ENCODE measurements around the gene MEIKIN. TPM values are rescaled to one million over a fixed set of nuclear protein-coding genes. Genes with fewer than 3 reads are reported as not detected.

MEIKIN gene
- total RNA-seq, 3 donors from 2014 or later (not counting 1 experiment from before 2014, with no cell fraction given): 1.1 TPM; not detected in 2

DNA sequence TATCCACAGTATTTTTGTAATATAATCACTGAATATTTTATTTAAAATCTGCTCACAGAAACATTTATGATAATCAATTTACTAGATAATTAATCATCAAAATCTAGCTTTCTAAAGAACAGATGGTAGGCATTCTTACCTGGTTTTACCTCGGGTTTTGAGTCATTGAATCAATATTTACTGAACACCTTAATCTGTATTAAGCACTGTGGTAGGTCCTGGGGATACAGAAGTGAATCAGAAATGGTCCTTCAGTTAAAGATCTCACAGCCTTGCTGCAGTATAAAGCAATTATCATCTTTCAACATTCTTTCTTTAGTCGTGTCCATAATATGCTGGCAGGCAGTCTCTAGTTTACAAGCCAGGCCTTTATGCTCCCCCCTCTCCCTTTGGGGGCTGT, 2.0 kb upstream of the MEIKIN start:
- Mint-ChIP-seq H3K4me1 (no peaks in the 10 kb centered on the region), H3K36me3 (no peaks in the 10 kb centered on the region), H3K27me3 (ENCODE audit: low read depth in 2 of 2) (peaks cover 0 to 4% of the 10 kb centered on the region in 2 donors), H3K9me3 (no peaks in the 10 kb centered on the region), H3K27ac (no peak overlapping the region), H3K4me3 (no peak overlapping the region)
- Histone ChIP-seq H3K9me3 (ENCODE audit: control insufficient read depth, insufficient read depth, low read length) (no peaks in the 10 kb centered on the region), H3K27ac (ENCODE audit: low read length) (no peak overlapping the region), H3K4me3 (ENCODE audit: low read length) (no peak overlapping the region), H3K27me3 (ENCODE audit: control insufficient read depth, insufficient read depth, low read length) (no peaks in the 10 kb centered on the region), H3K36me3 (ENCODE audit: control insufficient read depth, insufficient read depth, low read length) (no peaks in the 10 kb centered on the region), H3K4me1 (ENCODE audit: control insufficient read depth, insufficient read depth, low read length) (no peaks in the 10 kb centered on the region)
- intact Hi-C loops (cut with micrococcal nuclease): no loop called here
- ATAC-seq (no peak), DNase-seq (no peak)
- WGBS (ENCODE audit: insufficient coverage): 40% methylated on average over 1 of the region's 2 CpGs
- TF ChIP-seq, protein P1, sequence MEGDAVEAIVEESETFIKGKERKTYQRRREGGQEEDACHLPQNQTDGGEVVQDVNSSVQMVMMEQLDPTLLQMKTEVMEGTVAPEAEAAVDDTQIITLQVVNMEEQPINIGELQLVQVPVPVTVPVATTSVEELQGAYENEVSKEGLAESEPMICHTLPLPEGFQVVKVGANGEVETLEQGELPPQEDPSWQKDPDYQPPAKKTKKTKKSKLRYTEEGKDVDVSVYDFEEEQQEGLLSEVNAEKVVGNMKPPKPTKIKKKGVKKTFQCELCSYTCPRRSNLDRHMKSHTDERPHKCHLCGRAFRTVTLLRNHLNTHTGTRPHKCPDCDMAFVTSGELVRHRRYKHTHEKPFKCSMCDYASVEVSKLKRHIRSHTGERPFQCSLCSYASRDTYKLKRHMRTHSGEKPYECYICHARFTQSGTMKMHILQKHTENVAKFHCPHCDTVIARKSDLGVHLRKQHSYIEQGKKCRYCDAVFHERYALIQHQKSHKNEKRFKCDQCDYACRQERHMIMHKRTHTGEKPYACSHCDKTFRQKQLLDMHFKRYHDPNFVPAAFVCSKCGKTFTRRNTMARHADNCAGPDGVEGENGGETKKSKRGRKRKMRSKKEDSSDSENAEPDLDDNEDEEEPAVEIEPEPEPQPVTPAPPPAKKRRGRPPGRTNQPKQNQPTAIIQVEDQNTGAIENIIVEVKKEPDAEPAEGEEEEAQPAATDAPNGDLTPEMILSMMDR (IDR thresholded peaks at IDR 0.05): no peak

DNA sequence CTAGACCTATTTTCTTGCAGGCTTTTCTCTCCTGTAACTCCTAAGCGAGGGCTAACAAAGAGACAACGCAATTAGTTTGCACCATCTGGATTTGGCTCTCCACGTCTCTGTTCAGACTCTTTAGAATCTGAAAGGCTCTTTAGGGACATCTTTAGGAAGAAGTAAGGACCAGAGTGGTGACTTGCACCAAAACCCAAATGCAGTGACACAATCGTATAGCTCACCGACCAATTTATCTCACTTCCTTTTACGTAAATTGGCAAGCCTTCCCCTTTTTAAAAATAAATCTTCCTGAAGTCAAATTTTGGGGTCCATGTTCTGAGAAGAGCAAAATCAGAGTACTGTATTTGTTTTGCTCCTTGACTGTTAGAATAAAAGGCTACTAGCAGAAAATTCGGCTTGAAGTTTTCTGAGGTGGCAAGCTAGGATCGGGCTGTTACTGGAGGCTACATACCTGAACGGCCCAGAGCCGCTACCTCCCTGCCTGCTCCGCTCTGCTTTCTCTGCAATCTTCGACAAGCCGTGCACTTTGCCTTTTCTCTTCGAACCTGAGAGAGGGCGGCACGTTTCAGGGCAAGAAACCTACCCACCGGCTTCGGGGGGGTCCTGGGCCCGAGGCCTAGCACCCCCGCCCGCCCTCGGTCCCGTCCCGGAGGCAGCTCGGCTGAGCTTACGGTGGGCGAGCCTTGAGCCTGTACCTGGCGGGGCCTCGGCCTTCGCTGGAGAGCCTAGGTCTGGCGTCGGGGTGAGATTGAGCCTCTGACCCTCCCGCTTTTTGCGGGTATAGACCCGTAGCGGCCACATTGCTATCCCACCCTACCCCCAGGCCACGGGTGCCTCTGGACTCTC, 537 bp downstream of the MEIKIN start:
- intact Hi-C loops (cut with micrococcal nuclease): no loop called here
- Histone ChIP-seq H3K27ac (ENCODE audit: low read length) (no peak overlapping the region), H3K36me3 (ENCODE audit: control insufficient read depth, insufficient read depth, low read length) (no peaks in the 10 kb centered on the region), H3K4me3 (ENCODE audit: low read length) (no peak overlapping the region), H3K9me3 (ENCODE audit: control insufficient read depth, insufficient read depth, low read length) (no peaks in the 10 kb centered on the region), H3K27me3 (ENCODE audit: control insufficient read depth, insufficient read depth, low read length) (no peaks in the 10 kb centered on the region), H3K4me1 (ENCODE audit: control insufficient read depth, insufficient read depth, low read length) (no peaks in the 10 kb centered on the region)
- ATAC-seq (no peak), DNase-seq (no peak)
- Mint-ChIP-seq H3K9me3 (no peaks in the 10 kb centered on the region), H3K27me3 (ENCODE audit: low read depth in 2 of 2) (peaks cover 11% of the 10 kb centered on the region in 2 donors), H3K27ac (no peak overlapping the region), H3K36me3 (no peaks in the 10 kb centered on the region), H3K4me1 (no peaks in the 10 kb centered on the region), H3K4me3 (no peak overlapping the region)
- WGBS (ENCODE audit: insufficient coverage): 89% methylated on average over 37 of the region's 37 CpGs
- TF ChIP-seq, protein P1 (IDR thresholded peaks at IDR 0.05): no peak

DNA sequence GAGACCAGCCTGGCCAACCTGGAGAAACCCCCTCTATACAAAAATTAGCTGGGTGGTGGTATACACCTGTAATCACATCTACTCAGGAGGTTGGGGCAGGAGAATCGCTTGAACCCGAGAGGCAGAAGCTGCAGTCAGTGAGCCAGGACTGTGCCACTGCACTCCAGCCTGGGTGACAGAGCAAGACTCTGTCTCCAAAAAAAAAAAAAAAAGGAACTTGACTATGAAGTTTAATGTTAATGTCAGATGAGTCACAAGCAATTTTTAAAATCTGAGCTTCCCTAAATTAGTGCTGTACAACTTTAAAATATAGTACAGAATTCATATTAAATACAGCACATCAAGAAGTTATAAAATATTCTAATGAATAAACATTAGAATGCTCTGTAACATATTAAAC, 1.5 kb downstream of the MEIKIN start:
- peaks cover 11% of the 10 kb centered on the region in 2 donors for H3K27me3 Mint-ChIP-seq (ENCODE audit: low read depth in 2 of 2)
- 94% methylated on average over 2 of the region's 2 CpGs for WGBS (ENCODE audit: insufficient coverage)
- H3K4me1 ChIP-seq (ENCODE audit: control insufficient read depth, insufficient read depth, low read length): no peaks in the 10 kb centered on the region
- no peaks in the 10 kb centered on the region for H3K9me3 ChIP-seq (ENCODE audit: control insufficient read depth, insufficient read depth, low read length)
- H3K27me3 ChIP-seq (ENCODE audit: control insufficient read depth, insufficient read depth, low read length): no peaks in the 10 kb centered on the region
- no peaks in the 10 kb centered on the region for H3K36me3 Mint-ChIP-seq
- H3K4me1 Mint-ChIP-seq: no peaks in the 10 kb centered on the region
- ATAC-seq (no peak), DNase-seq (no peak)
- no peak overlapping the region for H3K27ac ChIP-seq (ENCODE audit: low read length)
- H3K9me3 Mint-ChIP-seq: no peaks in the 10 kb centered on the region
- no peak overlapping the region for H3K27ac Mint-ChIP-seq
- intact Hi-C loops (cut with micrococcal nuclease): no loop called here
- H3K4me3 ChIP-seq (ENCODE audit: low read length): no peak overlapping the region
- no peaks in the 10 kb centered on the region for H3K36me3 ChIP-seq (ENCODE audit: control insufficient read depth, insufficient read depth, low read length)
- no peak overlapping the region for H3K4me3 Mint-ChIP-seq
- TF ChIP-seq, protein P1 (IDR thresholded peaks at IDR 0.05): no peak

DNA sequence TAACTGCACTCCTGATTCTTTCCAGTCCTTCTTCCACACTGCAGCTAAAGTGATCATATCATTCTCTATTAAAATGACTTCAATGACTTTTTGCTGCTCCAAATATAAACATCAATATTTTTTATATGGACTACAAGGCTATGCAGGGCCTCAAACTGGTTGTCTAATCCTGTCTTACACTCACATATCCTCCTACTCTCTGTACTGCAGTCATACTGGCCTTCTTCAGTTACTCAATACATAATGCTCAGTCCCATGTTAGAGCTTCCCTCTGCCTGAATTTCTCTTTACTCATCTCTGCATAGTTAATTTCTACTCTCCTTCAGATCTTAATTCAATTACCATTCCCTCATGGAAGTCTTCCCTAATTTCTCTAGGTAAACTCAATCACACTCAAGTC, 3.4 kb downstream of the MEIKIN start:
- no peaks in the 10 kb centered on the region for H3K36me3 ChIP-seq (ENCODE audit: control insufficient read depth, insufficient read depth, low read length)
- Mint-ChIP-seq H3K9me3 (no peaks in the 10 kb centered on the region), H3K4me1 (no peaks in the 10 kb centered on the region), H3K36me3 (no peaks in the 10 kb centered on the region), H3K27ac (no peak overlapping the region), H3K27me3 (ENCODE audit: low read depth in 2 of 2) (peaks cover 10 to 11% of the 10 kb centered on the region in 2 donors), H3K4me3 (no peak overlapping the region)
- no peak for DNase-seq
- no peak overlapping the region for H3K4me3 ChIP-seq (ENCODE audit: low read length)
- intact Hi-C loops (cut with micrococcal nuclease): no loop called here
- no peaks in the 10 kb centered on the region for H3K27me3 ChIP-seq (ENCODE audit: control insufficient read depth, insufficient read depth, low read length)
- TF ChIP-seq, protein P1 (IDR thresholded peaks at IDR 0.05): no peak
- H3K9me3 ChIP-seq (ENCODE audit: control insufficient read depth, insufficient read depth, low read length): no peaks in the 10 kb centered on the region
- no peaks in the 10 kb centered on the region for H3K4me1 ChIP-seq (ENCODE audit: control insufficient read depth, insufficient read depth, low read length)
- H3K27ac ChIP-seq (ENCODE audit: low read length): no peak overlapping the region
- no peak for ATAC-seq
